HEK293 (cell line): ENCODE measurements around the gene PDHX.

Source experiments
- CTCF ChIA-PET: fragments of 350-600 bp; formaldehyde crosslinking; extraction: SDS; loops from one replicate; lab custom pipeline; 2021; ENCODE audit warnings: antibody characterized with exemption; lab: Yijun Ruan, JAX
- POLR2A ChIA-PET: fragments of 300-600 bp; formaldehyde crosslinking; extraction: SDS; loops from one replicate; lab custom pipeline; 2020; ENCODE audit warnings: antibody characterized with exemption, inconsistent platforms; lab: Yijun Ruan, JAX
- H3K27ac ChIP-seq: fragments of 200-500 bp; sonication (Bioruptor generic); 2 replicates; pipeline ENCODE4 v1.5.1; 2014; ENCODE audit warnings: low read depth, low read length, control low read depth, inconsistent platforms; ENCODE audit errors: extremely low read depth
- H3K36me3 ChIP-seq, 2 experiments: fragments of 200-500 bp in 1 of 2; sonication (Bioruptor generic) in 1 of 2; 1 replicate in 1 of 2; 2 replicates in 1 of 2; pipeline ENCODE4 v1.5.1; 2014 to 2017; ENCODE audit warnings: inconsistent platforms in 2 of 2, low read length in 2 of 2; ENCODE audit not compliant: control insufficient read depth in 2 of 2, insufficient read depth in 1 of 2
- H3K4me1 ChIP-seq: fragments of 200-500 bp; sonication (Bioruptor generic); 2 replicates; pipeline ENCODE4 v1.5.1; 2014; ENCODE audit warnings: mild to moderate bottlenecking, low read length, inconsistent platforms; ENCODE audit not compliant: control insufficient read depth, insufficient read depth
- H3K4me3 ChIP-seq: 2 replicates; pipeline ENCODE4 v1.5.1; 2011; ENCODE audit warnings: low read depth, mild to moderate bottlenecking, control low read depth, low read length, moderate library complexity
- H3K9me3 ChIP-seq: fragments of 200-500 bp; sonication (Bioruptor generic); 2 replicates; pipeline ENCODE4 v1.5.1; 2014; ENCODE audit warnings: low read depth, low read length, inconsistent platforms; ENCODE audit not compliant: control insufficient read depth, insufficient read depth
- BCL11A ChIP-seq: fragments of 450-650 bp; formaldehyde crosslinking; IDR thresholded peaks from 2 replicates; pipeline ENCODE4 v1.5.1; 2016; ENCODE audit warnings: low read depth, missing biosample characterization, missing genetic modification characterization
- GFI1B ChIP-seq: fragments of 450-650 bp; formaldehyde crosslinking; IDR thresholded peaks from 2 replicates; pipeline ENCODE4 v1.5.1; 2016; ENCODE audit warnings: missing biosample characterization, missing genetic modification characterization
- OVOL3 ChIP-seq: fragments of 450-650 bp; formaldehyde crosslinking; IDR thresholded peaks from 2 replicates; pipeline ENCODE4 v1.5.1; 2016; ENCODE audit warnings: missing biosample characterization, missing genetic modification characterization
- PRDM1 ChIP-seq: fragments of 450-650 bp; formaldehyde crosslinking; IDR thresholded peaks from 2 replicates; pipeline ENCODE4; 2016; ENCODE audit warnings: missing biosample characterization, missing genetic modification characterization
- ZBTB8A ChIP-seq: fragments of 450-650 bp; formaldehyde crosslinking; IDR thresholded peaks from 2 replicates; pipeline ENCODE4 v1.5.1; 2016; ENCODE audit warnings: missing biosample characterization, missing genetic modification characterization
- ZFHX2 ChIP-seq: fragments of 450-650 bp; formaldehyde crosslinking; conservative IDR thresholded peaks from 2 replicates; pipeline ENCODE4 v1.5.1; 2016; ENCODE audit warnings: missing biosample characterization, missing genetic modification characterization
- ZFP69B ChIP-seq: fragments of 450-650 bp; formaldehyde crosslinking; IDR thresholded peaks from 2 replicates; pipeline ENCODE4 v1.5.1; 2016; ENCODE audit warnings: missing biosample characterization, missing genetic modification characterization
- ZNF112 ChIP-seq: fragments of 450-650 bp; formaldehyde crosslinking; IDR thresholded peaks from 2 replicates; pipeline ENCODE4 v1.5.0; 2017; ENCODE audit warnings: missing biosample characterization, missing genetic modification characterization
- ZNF248 ChIP-seq: fragments of 450-650 bp; formaldehyde crosslinking; IDR thresholded peaks from 2 replicates; pipeline ENCODE4 v1.5.1; 2017; ENCODE audit warnings: missing biosample characterization, missing genetic modification characterization
- ZNF335 ChIP-seq: fragments of 450-650 bp; formaldehyde crosslinking; conservative IDR thresholded peaks from 2 replicates; pipeline ENCODE4 v1.5.1; 2016; ENCODE audit warnings: missing biosample characterization, missing genetic modification characterization
- ZNF473 ChIP-seq: fragments of 450-650 bp; formaldehyde crosslinking; IDR thresholded peaks from 2 replicates; pipeline ENCODE4 v1.5.1; 2017; ENCODE audit warnings: missing biosample characterization, missing genetic modification characterization
- ZNF510 ChIP-seq: fragments of 450-650 bp; formaldehyde crosslinking; IDR thresholded peaks from 2 replicates; pipeline ENCODE4 v1.5.1; 2018; ENCODE audit warnings: mild to moderate bottlenecking, missing genetic modification characterization, missing biosample characterization; ENCODE audit not compliant: insufficient replicate concordance
- ZNF549 ChIP-seq: fragments of 450-650 bp; IDR thresholded peaks from 2 replicates; pipeline ENCODE4 v1.5.1; 2018; ENCODE audit warnings: missing biosample characterization, missing genetic modification characterization, mild to moderate bottlenecking, inconsistent platforms, moderate library complexity
- TF ChIP-seq, protein P1 (sequence below): fragments of 450-650 bp; formaldehyde crosslinking; IDR thresholded peaks from 2 replicates; pipeline ENCODE4 v1.5.1; 2016; ENCODE audit warnings: missing biosample characterization, missing genetic modification characterization
- TF ChIP-seq, protein P2 (sequence below): fragments of 450-650 bp; formaldehyde crosslinking; IDR thresholded peaks from 2 replicates; pipeline ENCODE4 v1.5.1; 2017; ENCODE audit warnings: missing biosample characterization, missing genetic modification characterization
- TF ChIP-seq, protein P3 (sequence below): fragments of 450-650 bp; formaldehyde crosslinking; IDR thresholded peaks from 2 replicates; pipeline ENCODE4 v1.5.1; 2016; ENCODE audit warnings: missing biosample characterization, missing genetic modification characterization
- TF ChIP-seq, protein P4 (sequence below): fragments of 450-650 bp; formaldehyde crosslinking; IDR thresholded peaks from 2 replicates; pipeline ENCODE4 v1.5.1; 2016; ENCODE audit warnings: missing biosample characterization, missing genetic modification characterization
- TF ChIP-seq, protein P5 (sequence below): fragments of 450-650 bp; formaldehyde crosslinking; conservative IDR thresholded peaks from 2 replicates; pipeline ENCODE4 v1.5.1; 2016; ENCODE audit warnings: low read depth, missing biosample characterization, missing genetic modification characterization
- TF ChIP-seq, protein P6 (sequence below): fragments of 450-650 bp; formaldehyde crosslinking; IDR thresholded peaks from 2 replicates; pipeline ENCODE4 v1.5.1; 2016; ENCODE audit warnings: missing biosample characterization, missing genetic modification characterization

PDHX gene

DNA sequence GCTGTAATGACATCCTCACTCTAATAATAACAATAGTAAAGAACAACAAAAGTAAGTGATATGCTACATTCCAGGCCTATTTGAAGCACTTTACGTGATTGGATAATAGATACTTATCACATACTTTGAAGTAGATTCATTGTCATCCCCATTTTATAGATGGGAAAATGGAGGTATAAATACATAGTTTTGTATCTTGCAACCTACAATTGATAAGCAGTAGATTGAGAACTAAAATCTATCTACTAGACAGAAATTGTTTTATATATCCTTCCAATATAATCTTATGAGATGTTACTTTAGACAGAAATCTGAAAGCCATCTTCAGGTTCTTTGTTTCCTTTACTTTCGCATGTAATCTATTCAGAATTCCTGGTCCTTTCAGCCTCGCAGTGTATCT lies 118.0 kb downstream of the PDHX start:
- Histone ChIP-seq H3K9me3 (no peaks in the 10 kb centered on the region), H3K27ac (no peak overlapping the region), H3K4me3 (no peak overlapping the region), H3K4me1 (no peaks in the 10 kb centered on the region), H3K36me3 (no peaks in the 10 kb centered on the region)
- no peak for TF ChIP-seq PRDM1 (tag by site-specific recombination)
- TF ChIP-seq, protein P1, sequence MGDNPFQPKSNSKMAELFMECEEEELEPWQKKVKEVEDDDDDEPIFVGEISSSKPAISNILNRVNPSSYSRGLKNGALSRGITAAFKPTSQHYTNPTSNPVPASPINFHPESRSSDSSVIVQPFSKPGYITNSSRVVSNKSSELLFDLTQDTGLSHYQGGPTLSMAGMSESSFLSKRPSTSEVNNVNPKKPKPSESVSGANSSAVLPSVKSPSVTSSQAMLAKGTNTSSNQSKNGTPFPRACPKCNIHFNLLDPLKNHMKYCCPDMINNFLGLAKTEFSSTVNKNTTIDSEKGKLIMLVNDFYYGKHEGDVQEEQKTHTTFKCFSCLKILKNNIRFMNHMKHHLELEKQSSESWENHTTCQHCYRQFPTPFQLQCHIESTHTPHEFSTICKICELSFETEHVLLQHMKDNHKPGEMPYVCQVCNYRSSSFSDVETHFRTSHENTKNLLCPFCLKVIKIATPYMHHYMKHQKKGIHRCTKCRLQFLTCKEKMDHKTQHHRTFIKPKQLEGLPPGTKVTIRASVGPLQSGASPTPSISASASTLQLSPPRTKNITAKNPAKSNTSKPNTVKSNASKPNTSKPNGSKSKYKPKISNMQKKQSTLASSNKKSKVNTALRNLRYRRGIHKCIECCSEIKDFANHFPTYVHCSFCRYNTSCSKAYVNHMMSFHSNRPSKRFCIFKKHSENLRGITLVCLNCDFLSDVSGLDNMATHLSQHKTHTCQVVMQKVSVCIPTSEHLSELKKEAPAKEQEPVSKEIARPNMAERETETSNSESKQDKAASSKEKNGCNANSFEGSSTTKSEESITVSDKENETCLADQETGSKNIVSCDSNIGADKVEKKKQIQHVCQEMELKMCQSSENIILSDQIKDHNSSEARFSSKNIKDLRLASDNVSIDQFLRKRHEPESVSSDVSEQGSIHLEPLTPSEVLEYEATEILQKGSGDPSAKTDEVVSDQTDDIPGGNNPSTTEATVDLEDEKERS (tag by site-specific recombination), result no peak
- TF ChIP-seq, protein P2, sequence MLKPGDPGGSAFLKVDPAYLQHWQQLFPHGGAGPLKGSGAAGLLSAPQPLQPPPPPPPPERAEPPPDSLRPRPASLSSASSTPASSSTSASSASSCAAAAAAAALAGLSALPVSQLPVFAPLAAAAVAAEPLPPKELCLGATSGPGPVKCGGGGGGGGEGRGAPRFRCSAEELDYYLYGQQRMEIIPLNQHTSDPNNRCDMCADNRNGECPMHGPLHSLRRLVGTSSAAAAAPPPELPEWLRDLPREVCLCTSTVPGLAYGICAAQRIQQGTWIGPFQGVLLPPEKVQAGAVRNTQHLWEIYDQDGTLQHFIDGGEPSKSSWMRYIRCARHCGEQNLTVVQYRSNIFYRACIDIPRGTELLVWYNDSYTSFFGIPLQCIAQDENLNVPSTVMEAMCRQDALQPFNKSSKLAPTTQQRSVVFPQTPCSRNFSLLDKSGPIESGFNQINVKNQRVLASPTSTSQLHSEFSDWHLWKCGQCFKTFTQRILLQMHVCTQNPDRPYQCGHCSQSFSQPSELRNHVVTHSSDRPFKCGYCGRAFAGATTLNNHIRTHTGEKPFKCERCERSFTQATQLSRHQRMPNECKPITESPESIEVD, result no peak
- TF ChIP-seq, protein P3, sequence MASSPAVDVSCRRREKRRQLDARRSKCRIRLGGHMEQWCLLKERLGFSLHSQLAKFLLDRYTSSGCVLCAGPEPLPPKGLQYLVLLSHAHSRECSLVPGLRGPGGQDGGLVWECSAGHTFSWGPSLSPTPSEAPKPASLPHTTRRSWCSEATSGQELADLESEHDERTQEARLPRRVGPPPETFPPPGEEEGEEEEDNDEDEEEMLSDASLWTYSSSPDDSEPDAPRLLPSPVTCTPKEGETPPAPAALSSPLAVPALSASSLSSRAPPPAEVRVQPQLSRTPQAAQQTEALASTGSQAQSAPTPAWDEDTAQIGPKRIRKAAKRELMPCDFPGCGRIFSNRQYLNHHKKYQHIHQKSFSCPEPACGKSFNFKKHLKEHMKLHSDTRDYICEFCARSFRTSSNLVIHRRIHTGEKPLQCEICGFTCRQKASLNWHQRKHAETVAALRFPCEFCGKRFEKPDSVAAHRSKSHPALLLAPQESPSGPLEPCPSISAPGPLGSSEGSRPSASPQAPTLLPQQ (tag by site-specific recombination), result no peak
- TF ChIP-seq ZNF549 (tag by site-specific recombination), result no peak
- TF ChIP-seq ZNF112 (tag by site-specific recombination), result no peak
- TF ChIP-seq ZNF248, result no peak
- TF ChIP-seq ZNF473 (tag by site-specific recombination), result no peak
- TF ChIP-seq OVOL3 (tag by site-specific recombination), result no peak
- TF ChIP-seq ZFP69B (tag by site-specific recombination), result no peak
- no peak for TF ChIP-seq ZBTB8A (tag by site-specific recombination)
- ChIA-PET POLR2A (no interaction called here), CTCF (no interaction called here)

DNA sequence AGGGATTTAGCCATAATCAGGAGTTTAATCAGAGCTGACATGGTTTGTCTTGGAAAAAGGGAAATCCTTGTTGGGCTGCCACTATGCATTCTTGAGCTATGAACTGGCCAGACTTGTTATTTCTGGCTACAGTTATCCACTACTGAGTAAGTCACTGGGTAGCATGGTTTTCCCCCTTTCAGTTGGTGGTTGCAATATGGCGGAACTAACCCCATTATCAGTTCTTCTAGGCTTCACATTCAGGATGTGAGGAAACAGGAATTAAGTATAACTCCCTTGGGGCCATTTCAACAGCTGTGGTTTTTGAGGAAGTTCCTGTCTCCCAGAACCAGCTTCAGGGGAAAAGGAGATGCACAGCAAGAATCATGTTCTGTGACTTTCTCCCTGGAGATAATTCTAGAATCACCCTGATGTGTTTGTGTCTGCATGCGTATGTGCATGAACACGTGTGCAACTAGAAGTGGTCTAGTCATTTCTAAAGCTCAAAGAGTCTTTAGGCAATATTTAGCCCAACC lies 119.5 kb downstream of the PDHX start:
- POLR2A ChIA-PET, result no interaction called here
- no peak overlapping the region for H3K27ac ChIP-seq
- no peaks in the 10 kb centered on the region for H3K9me3 ChIP-seq
- CTCF ChIA-PET, result interaction anchor here (0.6 to 1.1 kb wide), 4 partner anchors 11 to 618 kb away, joined by 3 to 6 read pairs (median 4); no protein-coding TSS in a partner anchor
- no peaks in the 10 kb centered on the region for H3K36me3 ChIP-seq
- no peak overlapping the region for H3K4me3 ChIP-seq
- H3K4me1 ChIP-seq, result no peaks in the 10 kb centered on the region
- TF ChIP-seq BCL11A (tag by site-specific recombination), result no peak
- TF ChIP-seq, protein P4, sequence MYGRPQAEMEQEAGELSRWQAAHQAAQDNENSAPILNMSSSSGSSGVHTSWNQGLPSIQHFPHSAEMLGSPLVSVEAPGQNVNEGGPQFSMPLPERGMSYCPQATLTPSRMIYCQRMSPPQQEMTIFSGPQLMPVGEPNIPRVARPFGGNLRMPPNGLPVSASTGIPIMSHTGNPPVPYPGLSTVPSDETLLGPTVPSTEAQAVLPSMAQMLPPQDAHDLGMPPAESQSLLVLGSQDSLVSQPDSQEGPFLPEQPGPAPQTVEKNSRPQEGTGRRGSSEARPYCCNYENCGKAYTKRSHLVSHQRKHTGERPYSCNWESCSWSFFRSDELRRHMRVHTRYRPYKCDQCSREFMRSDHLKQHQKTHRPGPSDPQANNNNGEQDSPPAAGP (tag by site-specific recombination), result no peak
- TF ChIP-seq ZNF335 (tag by site-specific recombination), result no peak
- TF ChIP-seq ZFHX2 (tag by site-specific recombination), result no peak
- TF ChIP-seq GFI1B, result no peak
- TF ChIP-seq, protein P5, sequence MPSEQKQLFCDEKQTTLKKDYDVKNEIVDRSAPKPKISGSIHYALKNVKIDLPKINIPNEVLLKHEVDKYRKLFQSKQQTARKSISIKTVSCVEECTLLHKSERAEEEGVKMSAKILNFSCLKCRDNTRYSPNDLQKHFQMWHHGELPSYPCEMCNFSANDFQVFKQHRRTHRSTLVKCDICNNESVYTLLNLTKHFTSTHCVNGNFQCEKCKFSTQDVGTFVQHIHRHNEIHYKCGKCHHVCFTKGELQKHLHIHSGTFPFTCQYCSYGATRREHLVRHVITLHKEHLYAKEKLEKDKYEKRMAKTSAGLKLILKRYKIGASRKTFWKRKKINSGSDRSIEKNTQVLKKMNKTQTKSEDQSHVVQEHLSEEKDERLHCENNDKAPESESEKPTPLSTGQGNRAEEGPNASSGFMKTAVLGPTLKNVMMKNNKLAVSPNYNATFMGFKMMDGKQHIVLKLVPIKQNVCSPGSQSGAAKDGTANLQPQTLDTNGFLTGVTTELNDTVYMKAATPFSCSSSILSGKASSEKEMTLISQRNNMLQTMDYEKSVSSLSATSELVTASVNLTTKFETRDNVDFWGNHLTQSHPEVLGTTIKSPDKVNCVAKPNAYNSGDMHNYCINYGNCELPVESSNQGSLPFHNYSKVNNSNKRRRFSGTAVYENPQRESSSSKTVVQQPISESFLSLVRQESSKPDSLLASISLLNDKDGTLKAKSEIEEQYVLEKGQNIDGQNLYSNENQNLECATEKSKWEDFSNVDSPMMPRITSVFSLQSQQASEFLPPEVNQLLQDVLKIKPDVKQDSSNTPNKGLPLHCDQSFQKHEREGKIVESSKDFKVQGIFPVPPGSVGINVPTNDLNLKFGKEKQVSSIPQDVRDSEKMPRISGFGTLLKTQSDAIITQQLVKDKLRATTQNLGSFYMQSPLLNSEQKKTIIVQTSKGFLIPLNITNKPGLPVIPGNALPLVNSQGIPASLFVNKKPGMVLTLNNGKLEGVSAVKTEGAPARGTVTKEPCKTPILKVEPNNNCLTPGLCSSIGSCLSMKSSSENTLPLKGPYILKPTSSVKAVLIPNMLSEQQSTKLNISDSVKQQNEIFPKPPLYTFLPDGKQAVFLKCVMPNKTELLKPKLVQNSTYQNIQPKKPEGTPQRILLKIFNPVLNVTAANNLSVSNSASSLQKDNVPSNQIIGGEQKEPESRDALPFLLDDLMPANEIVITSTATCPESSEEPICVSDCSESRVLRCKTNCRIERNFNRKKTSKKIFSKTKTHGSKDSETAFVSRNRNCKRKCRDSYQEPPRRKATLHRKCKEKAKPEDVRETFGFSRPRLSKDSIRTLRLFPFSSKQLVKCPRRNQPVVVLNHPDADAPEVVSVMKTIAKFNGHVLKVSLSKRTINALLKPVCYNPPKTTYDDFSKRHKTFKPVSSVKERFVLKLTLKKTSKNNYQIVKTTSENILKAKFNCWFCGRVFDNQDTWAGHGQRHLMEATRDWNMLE, result no peak
- TF ChIP-seq ZNF510 (tag by site-specific recombination), result no peak
- TF ChIP-seq, protein P6, sequence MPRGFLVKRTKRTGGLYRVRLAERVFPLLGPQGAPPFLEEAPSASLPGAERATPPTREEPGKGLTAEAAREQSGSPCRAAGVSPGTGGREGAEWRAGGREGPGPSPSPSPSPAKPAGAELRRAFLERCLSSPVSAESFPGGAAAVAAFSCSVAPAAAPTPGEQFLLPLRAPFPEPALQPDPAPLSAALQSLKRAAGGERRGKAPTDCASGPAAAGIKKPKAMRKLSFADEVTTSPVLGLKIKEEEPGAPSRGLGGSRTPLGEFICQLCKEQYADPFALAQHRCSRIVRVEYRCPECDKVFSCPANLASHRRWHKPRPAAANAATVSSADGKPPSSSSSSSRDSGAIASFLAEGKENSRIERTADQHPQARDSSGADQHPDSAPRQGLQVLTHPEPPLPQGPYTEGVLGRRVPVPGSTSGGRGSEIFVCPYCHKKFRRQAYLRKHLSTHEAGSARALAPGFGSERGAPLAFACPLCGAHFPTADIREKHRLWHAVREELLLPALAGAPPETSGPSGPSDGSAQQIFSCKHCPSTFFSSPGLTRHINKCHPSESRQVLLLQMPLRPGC (tag by site-specific recombination), result no peak
